SK-N-SH treated with all-trans-retinoic acid at 6 μM for 48 hours (cell line): Measurements from ENCODE around the gene ADAMTSL3.

ENCODE experiments used
- BACH2 ChIP-seq: fragments of 250-450 bp; sonication (Bioruptor Pico); IDR thresholded peaks from 2 replicates; pipeline ENCODE4 v1.9.0; 2021; ENCODE audit warnings: mild to moderate bottlenecking, borderline replicate concordance
- GLIS3 ChIP-seq: fragments of 250-450 bp; sonication (Bioruptor Pico); IDR thresholded peaks from 2 replicates; pipeline ENCODE4 v1.5.0; 2020; ENCODE audit warnings: mild to moderate bottlenecking, moderate library complexity
- PPARA ChIP-seq: fragments of 250-450 bp; sonication (Bioruptor Pico); IDR thresholded peaks from 2 replicates; pipeline ENCODE4 v1.5.0; 2020; ENCODE audit warnings: mild to moderate bottlenecking, borderline replicate concordance
- RARB ChIP-seq: fragments of 250-450 bp; sonication (Bioruptor Pico); IDR thresholded peaks from 2 replicates; pipeline ENCODE4 v1.8.0; 2021; ENCODE audit warnings: mild to moderate bottlenecking, moderate library complexity
- SNAI2 ChIP-seq: fragments of 250-450 bp; sonication (Bioruptor Pico); IDR thresholded peaks from 2 replicates; pipeline ENCODE4 v1.5.0; 2020; ENCODE audit warnings: mild to moderate bottlenecking, moderate library complexity
- TCF4 ChIP-seq: fragments of 250-450 bp; sonication (Bioruptor Pico); IDR thresholded peaks from 2 replicates; pipeline ENCODE4 v1.8.0; 2021; ENCODE audit warnings: mild to moderate bottlenecking, moderate library complexity, borderline replicate concordance
- ZNF565 ChIP-seq: fragments of 450-650 bp; formaldehyde crosslinking; conservative IDR thresholded peaks from 2 replicates; pipeline ENCODE4 v1.5.0; 2020; ENCODE audit warnings: low read depth, mild to moderate bottlenecking, moderate library complexity
- ZNF70 ChIP-seq: fragments of 450-650 bp; formaldehyde crosslinking; IDR thresholded peaks from 2 replicates; pipeline ENCODE4 v1.5.0; 2020; ENCODE audit warnings: mild to moderate bottlenecking, moderate library complexity
- TF ChIP-seq, protein P1 (sequence below): fragments of 250-450 bp; sonication (Bioruptor Pico); IDR thresholded peaks from 2 replicates; pipeline ENCODE4 v1.8.0; 2021; ENCODE audit warnings: low read depth, mild to moderate bottlenecking, moderate library complexity, borderline replicate concordance
- TF ChIP-seq, protein P2 (sequence below): fragments of 250-450 bp; sonication (Bioruptor Pico); IDR thresholded peaks from 2 replicates; pipeline ENCODE4 v1.8.0; 2020; ENCODE audit warnings: mild to moderate bottlenecking, moderate library complexity, borderline replicate concordance

DNA sequence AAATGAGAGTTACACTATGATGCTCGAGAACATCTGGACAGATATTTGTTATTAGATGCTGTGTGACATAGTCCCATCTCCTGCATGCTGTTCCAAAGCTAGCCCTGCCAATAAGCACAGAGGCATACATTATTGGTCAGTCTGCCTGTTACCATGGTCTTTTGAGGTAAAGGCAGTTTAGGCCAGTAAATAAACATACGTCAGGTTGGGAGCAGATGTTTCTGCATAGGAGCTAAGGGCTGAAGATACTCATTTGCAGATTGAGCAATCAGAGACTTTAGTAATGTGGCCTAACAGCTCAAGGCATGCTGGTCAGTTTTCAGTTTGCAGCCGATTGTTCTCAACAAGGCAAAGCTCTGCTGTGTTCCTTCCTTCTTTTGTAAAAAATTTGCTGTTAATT lies 192.9 kb downstream of the ADAMTSL3 start:
- TF ChIP-seq SNAI2 (CRISPR knock-in tag) (no peak), PPARA (CRISPR knock-in tag) (no peak), RARB (CRISPR knock-in tag) (no peak), ZNF565 (CRISPR knock-in tag) (no peak), TCF4 (CRISPR knock-in tag) (no peak), GLIS3 (CRISPR knock-in tag) (no peak), ZNF70 (CRISPR knock-in tag) (no peak), BACH2 (CRISPR knock-in tag) (no peak)
- TF ChIP-seq, protein P1, sequence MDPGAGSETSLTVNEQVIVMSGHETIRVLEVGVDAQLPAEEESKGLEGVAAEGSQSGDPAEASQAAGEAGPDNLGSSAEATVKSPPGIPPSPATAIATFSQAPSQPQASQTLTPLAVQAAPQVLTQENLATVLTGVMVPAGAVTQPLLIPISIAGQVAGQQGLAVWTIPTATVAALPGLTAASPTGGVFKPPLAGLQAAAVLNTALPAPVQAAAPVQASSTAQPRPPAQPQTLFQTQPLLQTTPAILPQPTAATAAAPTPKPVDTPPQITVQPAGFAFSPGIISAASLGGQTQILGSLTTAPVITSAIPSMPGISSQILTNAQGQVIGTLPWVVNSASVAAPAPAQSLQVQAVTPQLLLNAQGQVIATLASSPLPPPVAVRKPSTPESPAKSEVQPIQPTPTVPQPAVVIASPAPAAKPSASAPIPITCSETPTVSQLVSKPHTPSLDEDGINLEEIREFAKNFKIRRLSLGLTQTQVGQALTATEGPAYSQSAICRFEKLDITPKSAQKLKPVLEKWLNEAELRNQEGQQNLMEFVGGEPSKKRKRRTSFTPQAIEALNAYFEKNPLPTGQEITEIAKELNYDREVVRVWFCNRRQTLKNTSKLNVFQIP (CRISPR knock-in tag): no peak
- TF ChIP-seq, protein P2, sequence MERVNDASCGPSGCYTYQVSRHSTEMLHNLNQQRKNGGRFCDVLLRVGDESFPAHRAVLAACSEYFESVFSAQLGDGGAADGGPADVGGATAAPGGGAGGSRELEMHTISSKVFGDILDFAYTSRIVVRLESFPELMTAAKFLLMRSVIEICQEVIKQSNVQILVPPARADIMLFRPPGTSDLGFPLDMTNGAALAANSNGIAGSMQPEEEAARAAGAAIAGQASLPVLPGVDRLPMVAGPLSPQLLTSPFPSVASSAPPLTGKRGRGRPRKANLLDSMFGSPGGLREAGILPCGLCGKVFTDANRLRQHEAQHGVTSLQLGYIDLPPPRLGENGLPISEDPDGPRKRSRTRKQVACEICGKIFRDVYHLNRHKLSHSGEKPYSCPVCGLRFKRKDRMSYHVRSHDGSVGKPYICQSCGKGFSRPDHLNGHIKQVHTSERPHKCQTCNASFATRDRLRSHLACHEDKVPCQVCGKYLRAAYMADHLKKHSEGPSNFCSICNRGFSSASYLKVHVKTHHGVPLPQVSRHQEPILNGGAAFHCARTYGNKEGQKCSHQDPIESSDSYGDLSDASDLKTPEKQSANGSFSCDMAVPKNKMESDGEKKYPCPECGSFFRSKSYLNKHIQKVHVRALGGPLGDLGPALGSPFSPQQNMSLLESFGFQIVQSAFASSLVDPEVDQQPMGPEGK (CRISPR knock-in tag): no peak
